Measurements from ENCODE around the gene LAMC3.

The LAMC3 gene

GRCh38 chr9:131078427-131079366 lies 69.7 kb downstream of the LAMC3 start:
- H3K27ac ChIP-seq, result no peak overlapping the region
- TF ChIP-seq, protein P1, sequence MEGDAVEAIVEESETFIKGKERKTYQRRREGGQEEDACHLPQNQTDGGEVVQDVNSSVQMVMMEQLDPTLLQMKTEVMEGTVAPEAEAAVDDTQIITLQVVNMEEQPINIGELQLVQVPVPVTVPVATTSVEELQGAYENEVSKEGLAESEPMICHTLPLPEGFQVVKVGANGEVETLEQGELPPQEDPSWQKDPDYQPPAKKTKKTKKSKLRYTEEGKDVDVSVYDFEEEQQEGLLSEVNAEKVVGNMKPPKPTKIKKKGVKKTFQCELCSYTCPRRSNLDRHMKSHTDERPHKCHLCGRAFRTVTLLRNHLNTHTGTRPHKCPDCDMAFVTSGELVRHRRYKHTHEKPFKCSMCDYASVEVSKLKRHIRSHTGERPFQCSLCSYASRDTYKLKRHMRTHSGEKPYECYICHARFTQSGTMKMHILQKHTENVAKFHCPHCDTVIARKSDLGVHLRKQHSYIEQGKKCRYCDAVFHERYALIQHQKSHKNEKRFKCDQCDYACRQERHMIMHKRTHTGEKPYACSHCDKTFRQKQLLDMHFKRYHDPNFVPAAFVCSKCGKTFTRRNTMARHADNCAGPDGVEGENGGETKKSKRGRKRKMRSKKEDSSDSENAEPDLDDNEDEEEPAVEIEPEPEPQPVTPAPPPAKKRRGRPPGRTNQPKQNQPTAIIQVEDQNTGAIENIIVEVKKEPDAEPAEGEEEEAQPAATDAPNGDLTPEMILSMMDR (IDR thresholded peaks at IDR 0.05), result no peak
- no peak for TF ChIP-seq ZFX (IDR thresholded peaks at IDR 0.05; ENCODE audit: borderline replicate concordance)

DNA sequence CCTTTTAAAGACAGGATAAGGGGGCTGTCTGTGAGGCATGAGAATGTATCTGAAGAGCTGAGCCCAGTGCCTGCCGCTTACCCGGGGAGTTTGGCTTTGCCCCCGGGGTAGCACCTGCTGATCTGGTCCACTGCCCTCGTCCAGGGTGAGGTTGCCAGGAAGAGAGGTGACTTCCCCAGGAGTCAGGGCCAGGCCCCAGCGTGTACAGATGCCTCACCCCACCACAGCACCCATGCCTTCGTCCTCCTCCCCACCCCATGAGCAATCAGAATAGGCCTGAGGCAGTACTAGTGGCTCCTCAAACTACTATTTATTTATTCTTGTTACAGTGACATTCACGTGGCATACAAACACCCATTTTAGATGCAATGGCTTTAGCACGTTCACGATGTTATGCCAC lies 71.6 kb downstream of the LAMC3 start:
- TF ChIP-seq, protein P1 (IDR thresholded peaks at IDR 0.05), result no peak
- no peak for TF ChIP-seq ZFX (IDR thresholded peaks at IDR 0.05; ENCODE audit: borderline replicate concordance)
- no peak overlapping the region for H3K27ac ChIP-seq

- no peak overlapping the region for H3K27ac ChIP-seq
- TF ChIP-seq ZFX (IDR thresholded peaks at IDR 0.05; ENCODE audit: borderline replicate concordance), result no peak
- TF ChIP-seq, protein P1 (IDR thresholded peaks at IDR 0.05), result no peak
These were observed 72.9 kb downstream of the LAMC3 start for GRCh38 chr9:131081868-131082267.

DNA sequence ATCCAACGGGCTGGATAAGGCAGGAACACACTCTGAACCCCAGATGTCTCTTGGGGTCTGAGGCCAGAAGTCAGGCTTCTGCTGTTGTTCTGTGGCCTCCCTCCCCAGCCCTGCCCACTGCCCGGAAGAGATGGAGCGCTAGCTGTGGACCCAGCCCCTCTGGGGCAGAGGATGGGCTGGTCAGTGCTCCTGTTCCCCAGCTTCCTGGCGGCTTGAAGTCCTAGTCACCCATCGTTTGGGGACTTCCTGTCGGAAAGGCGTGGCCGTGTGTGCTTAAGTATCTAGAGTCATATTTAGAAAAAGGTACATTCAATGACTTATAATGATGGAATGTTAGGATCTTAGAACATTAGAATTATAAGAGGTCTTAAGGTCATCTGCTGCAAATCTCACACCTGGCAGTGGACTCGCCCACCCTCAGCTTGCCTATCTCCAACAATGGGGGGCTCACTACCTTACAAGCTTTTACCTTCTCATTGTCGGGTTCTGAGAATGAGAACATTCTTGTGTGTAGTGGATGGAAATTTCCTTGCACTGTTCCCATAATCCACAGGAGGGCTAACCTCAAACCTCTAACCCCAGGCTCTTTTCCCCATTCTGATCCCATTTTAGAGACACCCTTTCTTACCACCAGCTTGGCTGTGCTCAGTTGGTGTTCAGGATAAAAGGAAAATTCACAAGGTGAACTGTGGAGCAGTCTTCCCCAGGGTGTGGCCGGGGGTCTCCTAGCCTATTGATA lies 74.0 kb downstream of the LAMC3 start:
- H3K27ac ChIP-seq, result no peak overlapping the region
- TF ChIP-seq ZFX (IDR thresholded peaks at IDR 0.05; ENCODE audit: borderline replicate concordance), result no peak
- TF ChIP-seq, protein P1 (IDR thresholded peaks at IDR 0.05), result no peak

DNA sequence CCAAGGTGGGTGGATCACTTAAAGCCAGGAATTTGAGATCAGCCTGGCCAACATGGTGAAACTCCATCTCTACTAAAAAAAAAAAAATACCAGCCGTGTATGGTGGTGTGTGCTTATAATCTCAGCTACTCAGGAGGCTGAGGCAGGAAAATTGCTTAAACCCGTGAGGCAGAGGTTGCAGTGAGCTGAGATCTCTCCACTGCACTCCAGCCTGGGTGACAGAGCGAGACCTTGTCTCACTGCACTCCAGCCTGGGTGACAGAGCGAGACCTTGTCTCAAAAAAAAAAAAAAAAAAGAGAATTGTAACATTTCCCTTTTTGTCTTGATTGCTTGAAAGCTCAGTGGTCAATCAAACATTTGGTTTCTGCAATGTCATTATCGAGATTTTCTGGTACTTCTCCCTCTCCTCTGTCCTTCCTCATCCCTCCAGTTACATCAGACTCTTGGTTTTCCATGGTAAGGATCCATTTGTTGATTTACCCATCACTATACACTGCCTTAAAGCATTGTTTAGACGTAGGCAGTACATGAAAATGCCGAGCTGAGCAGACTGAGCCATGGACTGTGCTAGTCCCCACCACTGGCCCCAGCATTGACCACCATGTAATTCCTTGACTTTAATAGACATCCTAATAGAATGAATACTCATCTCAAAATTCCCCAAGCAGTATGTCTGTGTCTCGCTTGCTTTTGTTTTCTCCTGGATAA lies 75.8 kb downstream of the LAMC3 start:
- H3K27ac ChIP-seq, result no peak overlapping the region
- TF ChIP-seq, protein P1 (IDR thresholded peaks at IDR 0.05), result no peak
- TF ChIP-seq ZFX (IDR thresholded peaks at IDR 0.05; ENCODE audit: borderline replicate concordance), result no peak

DNA sequence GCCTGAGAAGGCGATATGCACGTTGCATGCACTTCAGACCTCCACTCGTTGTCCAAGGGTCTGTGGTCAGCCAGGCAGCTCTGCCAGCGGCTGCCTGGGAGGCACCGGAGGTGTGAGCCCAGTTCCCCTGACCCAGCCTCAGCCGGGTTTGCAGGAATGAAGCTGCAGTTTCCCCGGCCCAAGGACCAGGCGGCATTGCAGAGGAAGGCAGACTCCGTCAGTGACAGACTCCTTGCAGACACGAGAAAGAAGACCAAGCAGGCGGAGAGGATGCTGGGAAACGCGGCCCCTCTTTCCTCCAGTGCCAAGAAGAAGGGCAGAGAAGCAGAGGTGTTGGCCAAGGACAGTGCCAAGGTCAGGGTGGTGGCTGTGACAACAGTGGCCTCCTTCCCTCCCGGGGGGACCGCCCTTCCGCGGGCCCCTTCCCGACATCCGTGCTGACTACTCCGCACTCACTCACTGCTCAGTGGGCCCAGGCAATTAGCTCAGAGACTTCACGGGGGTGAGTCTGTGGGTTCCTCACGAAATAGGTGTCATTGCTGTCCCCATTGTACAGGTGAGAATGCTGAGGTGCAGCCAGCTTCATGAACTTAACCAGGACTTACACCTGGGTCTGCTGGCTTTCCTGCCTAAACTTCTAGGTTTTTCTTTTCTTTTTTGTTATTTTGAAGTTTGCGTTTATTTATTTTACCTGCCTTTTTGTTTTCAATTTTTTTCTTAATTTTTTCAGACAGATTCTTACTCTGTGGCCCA lies 76.6 kb downstream of the LAMC3 start:
- TF ChIP-seq ZFX (IDR thresholded peaks at IDR 0.05; ENCODE audit: borderline replicate concordance), result no peak
- TF ChIP-seq, protein P1 (IDR thresholded peaks at IDR 0.05), result no peak
- H3K27ac ChIP-seq, result no peak overlapping the region
